HFF-Myc (cell line): ENCODE data around the gene NET1.

Source experiments
- DNase-seq: peaks from one replicate; pipeline ENCODE4 v3.0.0-alpha.2; 2011; ENCODE audit warnings: low read depth; ENCODE audit errors: extremely low read depth
- H3K4me3 ChIP-seq: replicated peaks from 2 replicates; pipeline ENCODE4 v1.5.1; 2011; ENCODE audit warnings: low read depth, mild to moderate bottlenecking, control low read depth, low read length
- TF ChIP-seq, protein P1 (sequence below): IDR thresholded peaks from 2 replicates; pipeline ENCODE4 v1.5.1; 2012; ENCODE audit warnings: mild to moderate bottlenecking, low read depth, low read length, control low read depth; ENCODE audit errors: missing control alignments

NET1 gene

DNA sequence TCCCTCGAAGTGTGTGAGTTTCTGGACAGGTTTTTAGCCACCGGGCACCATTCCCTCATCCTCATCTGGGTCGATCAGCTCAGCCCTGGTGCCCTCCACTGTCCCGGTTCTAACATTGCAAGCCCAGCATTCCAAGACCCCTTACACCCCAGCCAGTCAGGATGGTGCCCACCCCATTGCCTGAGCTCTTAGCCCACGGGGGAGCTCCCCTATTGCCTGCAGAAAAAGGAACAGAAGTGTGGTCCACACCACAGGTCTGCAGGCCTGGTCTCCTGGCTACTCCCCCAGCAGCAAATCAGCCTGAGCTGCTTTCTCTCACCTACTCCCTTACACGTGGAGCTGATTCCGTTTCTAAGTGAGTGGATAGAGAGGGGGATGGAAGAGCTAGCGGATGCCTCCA lies 82.3 kb downstream of the NET1 start:
- no peak for DNase-seq
- no peak overlapping the region for H3K4me3 ChIP-seq
- TF ChIP-seq, protein P1, sequence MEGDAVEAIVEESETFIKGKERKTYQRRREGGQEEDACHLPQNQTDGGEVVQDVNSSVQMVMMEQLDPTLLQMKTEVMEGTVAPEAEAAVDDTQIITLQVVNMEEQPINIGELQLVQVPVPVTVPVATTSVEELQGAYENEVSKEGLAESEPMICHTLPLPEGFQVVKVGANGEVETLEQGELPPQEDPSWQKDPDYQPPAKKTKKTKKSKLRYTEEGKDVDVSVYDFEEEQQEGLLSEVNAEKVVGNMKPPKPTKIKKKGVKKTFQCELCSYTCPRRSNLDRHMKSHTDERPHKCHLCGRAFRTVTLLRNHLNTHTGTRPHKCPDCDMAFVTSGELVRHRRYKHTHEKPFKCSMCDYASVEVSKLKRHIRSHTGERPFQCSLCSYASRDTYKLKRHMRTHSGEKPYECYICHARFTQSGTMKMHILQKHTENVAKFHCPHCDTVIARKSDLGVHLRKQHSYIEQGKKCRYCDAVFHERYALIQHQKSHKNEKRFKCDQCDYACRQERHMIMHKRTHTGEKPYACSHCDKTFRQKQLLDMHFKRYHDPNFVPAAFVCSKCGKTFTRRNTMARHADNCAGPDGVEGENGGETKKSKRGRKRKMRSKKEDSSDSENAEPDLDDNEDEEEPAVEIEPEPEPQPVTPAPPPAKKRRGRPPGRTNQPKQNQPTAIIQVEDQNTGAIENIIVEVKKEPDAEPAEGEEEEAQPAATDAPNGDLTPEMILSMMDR: no peak

DNA sequence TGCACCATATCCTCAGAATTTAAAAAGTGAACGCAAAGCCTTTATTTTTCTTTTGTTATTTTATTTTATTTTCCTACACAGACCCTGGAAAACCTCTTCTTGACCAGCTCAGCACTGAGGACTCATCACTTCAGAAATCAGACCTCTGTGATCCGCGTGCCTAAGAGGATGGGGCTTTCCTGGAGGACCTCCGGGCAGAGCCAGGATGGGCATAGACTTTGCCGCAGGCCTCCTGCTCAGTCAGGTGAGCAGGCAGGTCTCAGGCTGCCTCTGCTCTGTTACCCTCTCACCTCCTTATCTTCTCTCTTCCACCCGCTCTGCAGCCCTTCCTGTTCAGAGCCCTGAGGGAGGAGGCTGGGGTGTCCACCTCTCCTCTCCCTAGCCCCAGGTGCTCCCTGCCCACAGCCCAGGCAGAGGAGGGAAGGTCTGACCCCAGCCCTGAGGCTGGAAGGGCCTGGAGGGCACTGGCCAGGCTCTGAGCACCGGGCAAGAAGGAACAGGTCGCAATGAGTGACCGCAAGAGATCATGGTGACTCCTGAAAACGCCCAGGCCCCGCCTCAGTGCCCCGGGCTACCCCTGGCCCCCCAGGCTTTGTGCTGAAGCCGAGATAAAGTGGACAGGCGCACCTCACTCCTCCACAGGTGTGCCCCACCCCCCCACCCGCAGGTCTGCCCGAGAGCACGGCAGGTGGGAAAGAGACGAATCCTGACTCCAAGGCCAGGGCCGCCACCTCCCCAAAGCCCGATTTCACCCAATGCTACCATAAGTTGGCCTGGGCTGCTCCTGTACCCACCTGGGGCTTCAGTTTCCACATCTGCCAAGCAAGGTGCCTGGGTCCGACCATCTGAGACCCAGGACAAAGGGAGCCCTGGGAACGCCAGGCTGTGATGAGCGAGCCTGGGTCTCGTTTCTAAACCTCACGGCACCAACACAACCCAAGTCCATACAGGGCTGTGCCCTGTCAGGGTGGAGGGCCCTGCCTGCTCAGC lies 84.2 kb downstream of the NET1 start:
- TF ChIP-seq, protein P1: no peak
- no peak for DNase-seq
- H3K4me3 ChIP-seq: no peak overlapping the region

DNA sequence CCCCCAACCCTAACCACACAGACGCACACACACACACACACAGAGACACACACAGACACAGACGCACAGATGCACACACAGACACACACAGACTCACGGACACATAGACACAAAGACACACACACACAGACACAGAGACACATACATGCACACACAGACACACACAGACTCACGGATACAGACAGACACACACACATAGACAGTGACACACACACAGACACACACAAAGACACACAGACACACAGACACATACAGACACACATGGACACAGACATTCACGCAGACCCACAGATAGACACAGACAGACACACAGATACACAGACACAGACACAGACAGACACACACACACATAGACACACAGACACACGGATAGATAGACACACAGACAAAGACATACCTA lies 84.9 kb downstream of the NET1 start:
- TF ChIP-seq, protein P1: no peak
- DNase-seq: no peak
- H3K4me3 ChIP-seq: no peak overlapping the region

DNA sequence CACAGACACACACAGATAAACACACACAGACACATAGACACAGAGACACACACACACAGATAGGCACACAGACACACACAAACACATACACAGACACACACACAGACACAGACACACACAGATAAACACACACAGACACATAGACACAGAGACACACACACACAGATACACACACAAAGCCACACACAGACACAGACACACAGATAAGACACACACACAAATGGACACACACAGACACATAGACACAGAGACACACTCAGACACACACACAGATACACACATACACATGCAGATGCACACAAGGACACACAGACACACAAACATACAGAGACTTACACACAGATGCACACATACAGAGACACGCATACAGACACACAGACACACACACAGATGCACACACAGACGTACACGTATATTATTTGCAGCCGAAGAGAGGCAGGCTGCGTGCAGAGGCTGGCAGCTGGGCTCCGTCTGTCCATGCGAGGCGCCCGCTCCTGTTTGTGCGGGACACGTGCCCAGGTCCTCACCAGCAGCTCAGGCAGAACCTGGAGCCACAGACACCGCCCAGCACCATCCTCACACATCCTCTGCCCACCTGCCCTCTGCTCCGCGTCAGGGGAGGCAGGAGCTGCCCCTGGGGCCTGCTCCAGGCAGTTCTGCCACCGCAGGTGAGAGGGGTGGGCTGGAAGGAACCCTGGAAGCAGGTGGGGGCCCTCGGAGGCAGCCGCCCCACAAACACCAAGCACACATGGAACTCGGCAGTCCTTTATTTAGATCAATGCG lies 85.8 kb downstream of the NET1 start:
- TF ChIP-seq, protein P1: no peak
- no peak for DNase-seq
- no peak overlapping the region for H3K4me3 ChIP-seq

DNA sequence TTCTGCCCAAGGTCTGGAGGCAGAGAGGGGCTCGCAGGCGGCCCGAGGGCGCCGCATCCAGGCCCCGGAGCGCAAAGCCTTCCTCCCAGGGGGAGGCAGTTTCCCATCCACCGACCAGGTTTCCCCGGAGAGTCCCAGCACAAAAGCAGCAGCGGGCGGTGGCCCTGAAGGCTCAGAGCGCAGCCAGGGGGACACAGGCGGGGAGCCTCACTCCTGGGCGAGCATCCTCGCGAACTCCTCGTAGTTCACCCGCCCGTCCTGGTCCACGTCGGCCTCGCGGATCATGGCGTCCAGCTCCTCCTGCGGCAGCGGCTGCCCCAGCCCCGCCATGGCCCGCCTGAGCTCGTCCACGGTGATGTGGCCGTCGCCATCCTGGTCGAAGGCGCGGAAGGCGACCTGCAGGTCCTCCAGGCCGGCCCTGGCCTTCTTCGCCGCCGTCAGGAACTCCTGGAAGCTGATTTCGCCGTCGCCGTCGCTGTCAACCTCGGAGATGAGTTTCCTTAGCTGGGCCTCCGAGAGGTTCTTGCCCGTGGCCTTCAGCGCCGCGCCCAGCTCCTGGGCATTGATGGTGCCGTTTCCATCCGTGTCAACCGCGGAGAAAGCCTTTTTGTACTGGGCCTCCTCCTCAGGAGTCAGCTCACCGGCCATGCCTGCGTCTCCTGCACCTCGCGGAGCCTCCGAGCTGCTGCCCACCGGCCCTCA lies 86.6 kb downstream of the NET1 start:
- H3K4me3 ChIP-seq: no peak overlapping the region
- TF ChIP-seq, protein P1: no peak
- DNase-seq: no peak

DNA sequence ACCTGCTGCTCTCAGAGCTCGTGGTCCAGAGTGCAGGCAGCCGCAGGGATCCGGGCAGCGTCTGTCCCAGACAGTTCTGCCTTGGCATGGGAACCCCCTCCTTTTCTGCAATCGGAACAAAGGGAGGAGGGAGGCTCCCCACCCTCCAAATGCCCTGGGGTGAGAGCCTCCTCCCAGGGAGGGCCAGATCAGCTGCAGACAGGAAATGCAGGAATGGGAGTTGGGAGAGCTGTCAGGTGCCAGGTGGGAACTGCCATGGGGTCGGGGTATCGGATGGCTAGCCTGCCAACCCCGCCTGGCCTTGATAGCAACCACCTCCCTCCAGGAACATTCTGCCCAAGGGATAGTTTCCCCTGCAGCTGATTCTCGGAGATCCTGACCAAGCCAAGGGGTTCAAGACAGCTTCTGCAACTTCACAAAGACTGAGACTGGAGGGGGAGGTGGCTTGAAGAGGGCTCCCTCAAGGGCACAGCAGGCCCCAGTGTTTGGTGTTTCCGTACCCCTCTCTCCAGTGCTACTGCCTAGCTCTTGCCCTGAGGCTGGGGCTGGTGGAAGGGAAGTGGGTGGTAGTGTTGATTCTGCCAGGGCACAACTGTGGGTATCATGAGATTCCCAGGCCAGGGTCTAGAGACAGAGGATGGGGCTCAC lies 87.3 kb downstream of the NET1 start, which contains the start of gene CALML5:
Gene CALML5 (minus strand): TSS at position 78 of the 648 bp plus-strand sequence. CDS start 132 bp downstream, outside the sequence.
- no peak for DNase-seq
- TF ChIP-seq, protein P1: no peak
- H3K4me3 ChIP-seq: no peak within 1 kb of the TSS
